ENCODE data around the gene LTBP3. TPM values are rescaled to one million over a fixed set of nuclear protein-coding genes. Genes with fewer than 3 reads are reported as not detected.

The LTBP3 gene
- total and polyA plus RNA-seq, 9 of the 15 experiments (the other 6 are each of a cell fraction or from before 2014, with no cell fraction given) = 0.06 to 20.5 (median 4.8) TPM

GRCh38 chr11:65500387-65501185, 57.6 kb downstream of the LTBP3 start (continued):
- TF ChIP-seq WHSC1 (IDR thresholded peaks at IDR 0.05; ENCODE audit: low read length) (no peak), SAFB (IDR thresholded peaks at IDR 0.05; ENCODE audit: borderline replicate concordance, low read depth, low read length) (no peak), TOE1 (IDR thresholded peaks at IDR 0.05; ENCODE audit: borderline replicate concordance) (0 out of 2 replicates have a peak, but pooled peaks have one; percentile 33), TOE1 (CRISPR knock-in tag; IDR thresholded peaks at IDR 0.05; ENCODE audit: borderline replicate concordance, low read depth) (peak; percentile 47; the same call in 1 of the 2 replicates), ZNF586 (CRISPR knock-in tag; conservative IDR thresholded peaks at IDR 0.05) (peak; percentile 70; the same call in 1 of the 2 replicates), TCF7 (IDR thresholded peaks at IDR 0.05; ENCODE audit: borderline replicate concordance) (no peak), RAD51 (IDR thresholded peaks at IDR 0.05; ENCODE audit: borderline replicate concordance, low read depth) (no peak), MYNN (IDR thresholded peaks at IDR 0.05) (no peak), MYNN (CRISPR knock-in tag; IDR thresholded peaks at IDR 0.05) (no peak), ZNF140 (CRISPR knock-in tag; IDR thresholded peaks at IDR 0.05) (0 out of 2 replicates have a peak, but pooled peaks have one; percentile 35), TRIM25 (IDR thresholded peaks at IDR 0.05; ENCODE audit: borderline replicate concordance) (no peak; the same call in 1 of the 2 replicates), TAF15 (IDR thresholded peaks at IDR 0.05; ENCODE audit: low read depth, low read length) (no peak), ZNF444 (CRISPR knock-in tag; IDR thresholded peaks at IDR 0.05) (peak; percentile 0; the same call in 1 of the 2 replicates), ZNF766 (CRISPR knock-in tag; conservative IDR thresholded peaks at IDR 0.05) (no peak), FOXA3 (CRISPR knock-in tag; conservative IDR thresholded peaks at IDR 0.05 in 1 of 2, IDR thresholded peaks at IDR 0.05 in 1 of 2) (peak in 1 of 2 experiments; percentile 23; a peak in 2 of 4 replicates), SAP30 (IDR thresholded peaks at IDR 0.05; ENCODE audit: borderline replicate concordance, insufficient read depth, low read depth, low read length, poor library complexity, severe bottlenecking) (peak; percentile 51), SMAD4 (CRISPR knock-in tag; conservative IDR thresholded peaks at IDR 0.05) (no peak), ZNF121 (CRISPR knock-in tag; conservative IDR thresholded peaks at IDR 0.05) (no peak), ZNF316 (IDR thresholded peaks at IDR 0.05) (0 out of 2 replicates have a peak, but pooled peaks have one; percentile 4), ETV1 (tag; conservative IDR thresholded peaks at IDR 0.05; ENCODE audit: low read depth) (no peak), FOXM1 (IDR thresholded peaks at IDR 0.05; ENCODE audit: low read depth) (no peak), FOXM1 (CRISPR knock-in tag; IDR thresholded peaks at IDR 0.05; ENCODE audit: low read depth) (no peak; the same call in 1 of the 2 replicates), ZNF41 (CRISPR knock-in tag; conservative IDR thresholded peaks at IDR 0.05) (peak; percentile 68), FIP1L1 (IDR thresholded peaks at IDR 0.05; ENCODE audit: low read depth, low read length, poor library complexity, severe bottlenecking) (no peak), XRCC4 (IDR thresholded peaks at IDR 0.05; ENCODE audit: extremely low read depth, insufficient read depth, insufficient read length) (no peak)
- TF ChIP-seq, protein P1, sequence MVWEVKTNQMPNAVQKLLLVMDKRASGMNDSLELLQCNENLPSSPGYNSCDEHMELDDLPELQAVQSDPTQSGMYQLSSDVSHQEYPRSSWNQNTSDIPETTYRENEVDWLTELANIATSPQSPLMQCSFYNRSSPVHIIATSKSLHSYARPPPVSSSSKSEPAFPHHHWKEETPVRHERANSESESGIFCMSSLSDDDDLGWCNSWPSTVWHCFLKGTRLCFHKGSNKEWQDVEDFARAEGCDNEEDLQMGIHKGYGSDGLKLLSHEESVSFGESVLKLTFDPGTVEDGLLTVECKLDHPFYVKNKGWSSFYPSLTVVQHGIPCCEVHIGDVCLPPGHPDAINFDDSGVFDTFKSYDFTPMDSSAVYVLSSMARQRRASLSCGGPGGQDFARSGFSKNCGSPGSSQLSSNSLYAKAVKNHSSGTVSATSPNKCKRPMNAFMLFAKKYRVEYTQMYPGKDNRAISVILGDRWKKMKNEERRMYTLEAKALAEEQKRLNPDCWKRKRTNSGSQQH (CRISPR knock-in tag; IDR thresholded peaks at IDR 0.05) = peak; percentile 99
